Activated naive CD4-positive, alpha-beta T cell (primary cell): ENCODE measurements around the gene GUCD1.
"Not testable (repeated sequence)": the region's sequence is repeated elsewhere in the genome, so short reads cannot be mapped to it uniquely, and the experiment has no call there.

ENCODE experiments used
- DNase-seq, 4 experiments: peaks; one replicate each; lab custom pipeline; 2025; lab: John Stamatoyannopoulos, UW

The GUCD1 gene

DNA sequence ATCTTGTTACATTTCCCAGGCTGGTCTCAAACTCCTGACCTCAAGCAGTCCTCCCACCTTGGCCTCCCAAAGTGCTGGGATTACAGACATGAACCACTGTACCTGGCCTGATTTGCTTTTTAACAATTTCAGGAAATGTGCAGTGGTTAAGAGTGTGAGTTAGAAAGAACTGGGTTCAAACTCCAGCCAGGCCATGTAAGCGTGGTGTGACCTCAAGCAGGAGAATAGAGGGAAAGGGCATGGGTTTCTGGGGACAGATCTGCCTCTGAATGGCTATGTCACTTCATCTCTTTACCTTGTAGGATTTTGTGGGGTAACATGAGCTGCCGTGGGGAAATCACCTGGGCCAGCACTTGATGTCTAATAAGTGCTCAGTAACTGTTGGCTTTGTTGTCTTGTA is 10.1 kb upstream of the GUCD1 start:
- no peak for DNase-seq

GRCh38 chr22:24564376-24565058 is 9.6 kb upstream of the GUCD1 start:
- DNase-seq: no peak

DNA sequence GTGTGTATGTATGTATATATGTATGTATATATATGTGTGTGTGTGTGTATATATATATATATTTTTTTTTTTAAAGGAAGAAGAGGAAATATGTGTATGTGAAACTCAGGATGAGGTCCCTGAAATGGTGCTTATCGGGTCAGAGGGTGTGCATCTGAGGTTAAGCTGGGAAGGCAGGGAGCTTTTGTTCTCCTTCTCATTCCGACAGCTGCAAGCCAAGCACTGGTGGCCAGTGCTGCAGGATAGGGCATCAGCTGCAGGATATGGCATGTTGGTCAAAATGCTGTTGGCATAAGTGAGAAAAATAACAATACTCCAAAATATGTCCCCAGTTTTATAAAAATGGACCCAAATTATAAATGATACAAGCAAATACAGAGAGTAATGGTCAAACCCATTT is 8.3 kb upstream of the GUCD1 start:
- no peak for DNase-seq

- DNase-seq: no peak
Observed at GRCh38 chr22:24559471-24559870, 4.5 kb upstream of the GUCD1 start.

- DNase-seq: peak; percentile 98 to 99 (median 99)
Observed at GRCh38 chr22:24555165-24556039, 464 bp upstream of the GUCD1 start, which contains the start of gene SNRPD3. TSS of gene SNRPD3 (plus strand) at chr22:24555999. CDS start at chr22:24557675, 1,676 bp downstream.

DNA sequence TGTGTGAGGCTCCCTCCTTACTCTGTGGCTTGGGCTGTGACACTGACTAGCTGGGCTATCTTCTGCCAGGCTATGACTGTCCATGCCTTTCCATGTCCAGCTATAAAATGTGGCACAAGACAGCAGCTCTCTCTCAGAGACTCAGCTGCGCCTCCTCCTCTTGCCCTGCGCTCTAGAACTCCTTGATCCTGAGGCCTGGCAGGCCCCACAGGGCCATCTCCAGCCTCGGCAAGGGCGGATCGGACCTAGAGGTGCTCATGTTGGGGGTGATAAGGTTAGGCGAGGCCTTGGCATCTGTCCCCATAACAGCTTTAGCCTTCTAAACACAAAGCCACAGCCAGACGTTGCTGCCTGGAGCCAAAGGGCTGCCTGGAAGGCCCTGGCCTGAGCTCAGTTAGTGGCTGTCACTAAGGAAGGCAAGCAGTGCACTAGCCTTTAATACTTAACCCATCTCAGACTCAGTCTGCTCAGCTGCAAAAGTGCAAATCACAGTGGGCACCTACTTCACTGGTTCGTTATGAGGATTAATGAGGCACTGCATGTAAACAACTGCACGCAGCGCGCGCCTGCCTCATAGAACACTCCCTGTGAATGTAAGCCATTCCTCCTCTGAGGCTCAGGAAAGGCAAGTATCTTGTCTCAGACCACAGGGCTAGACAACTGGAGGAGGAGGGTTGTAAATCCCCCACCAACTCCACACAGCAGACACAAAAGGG is 1.2 kb downstream of the GUCD1 start:
- DNase-seq: no peak

DNA sequence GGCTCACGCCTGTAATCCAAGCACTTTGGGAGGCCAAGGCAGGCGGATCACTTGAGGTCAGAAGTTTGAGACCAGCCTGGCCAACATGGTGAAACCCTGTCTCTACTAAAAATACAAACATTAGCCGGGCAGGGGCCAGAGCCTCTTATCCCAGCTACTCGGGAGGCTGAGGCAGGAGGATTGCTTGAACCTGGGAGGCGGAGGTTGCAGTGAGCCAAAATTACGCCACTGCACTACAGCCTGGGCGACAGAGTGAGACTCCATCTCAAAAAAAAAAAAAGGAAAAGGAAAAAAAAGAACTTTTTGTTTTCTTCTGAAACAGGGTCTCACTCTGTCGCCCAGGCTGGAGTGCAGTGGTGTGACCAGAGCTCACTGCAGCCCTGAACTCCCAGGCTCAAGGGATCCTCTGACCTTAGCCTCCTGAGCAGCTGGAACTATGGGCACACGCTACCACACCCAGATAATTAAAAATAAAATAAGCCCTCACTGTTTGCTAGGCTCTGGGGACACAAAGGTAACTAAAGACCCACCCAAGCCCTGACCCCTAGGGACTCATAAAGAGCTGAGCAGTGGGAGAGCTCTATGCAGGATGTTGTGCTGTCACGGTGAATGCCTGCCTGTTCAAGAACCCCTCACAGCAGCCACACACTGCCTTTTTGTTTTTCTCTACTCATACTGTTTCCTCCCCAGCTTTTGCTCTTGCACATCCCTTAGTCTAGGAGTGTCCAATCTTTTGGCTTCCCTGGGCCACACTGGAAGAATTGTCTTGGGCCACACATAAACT is 2.2 kb downstream of the GUCD1 start:
- DNase-seq: not testable (repeated sequence)

DNA sequence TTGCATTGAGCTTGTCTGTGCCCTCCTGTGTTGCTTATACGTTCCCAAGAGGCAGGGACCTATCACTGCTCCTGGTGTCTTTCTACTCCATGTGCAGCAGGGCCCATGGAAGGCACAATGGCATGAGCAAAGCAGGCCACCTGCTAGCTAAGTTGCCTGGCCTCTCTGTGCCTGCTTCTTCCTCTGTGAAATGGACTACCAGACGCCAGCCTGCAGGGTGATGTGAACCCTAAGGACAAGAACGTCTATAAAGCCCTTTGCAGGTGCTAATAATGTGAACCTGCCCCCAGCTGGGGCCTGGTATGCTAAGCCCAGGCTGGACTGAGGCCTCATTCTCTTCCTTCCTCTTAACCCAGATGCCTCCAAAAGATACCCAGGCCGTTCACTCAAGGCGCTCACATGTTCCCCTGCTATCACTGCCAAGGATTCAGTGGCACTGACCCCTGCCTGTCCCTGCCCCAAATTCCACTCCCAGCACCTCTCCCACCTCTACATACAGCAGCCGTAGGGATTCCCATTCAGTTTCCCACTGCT is 4.0 kb downstream of the GUCD1 start:
- no peak for DNase-seq

DNA sequence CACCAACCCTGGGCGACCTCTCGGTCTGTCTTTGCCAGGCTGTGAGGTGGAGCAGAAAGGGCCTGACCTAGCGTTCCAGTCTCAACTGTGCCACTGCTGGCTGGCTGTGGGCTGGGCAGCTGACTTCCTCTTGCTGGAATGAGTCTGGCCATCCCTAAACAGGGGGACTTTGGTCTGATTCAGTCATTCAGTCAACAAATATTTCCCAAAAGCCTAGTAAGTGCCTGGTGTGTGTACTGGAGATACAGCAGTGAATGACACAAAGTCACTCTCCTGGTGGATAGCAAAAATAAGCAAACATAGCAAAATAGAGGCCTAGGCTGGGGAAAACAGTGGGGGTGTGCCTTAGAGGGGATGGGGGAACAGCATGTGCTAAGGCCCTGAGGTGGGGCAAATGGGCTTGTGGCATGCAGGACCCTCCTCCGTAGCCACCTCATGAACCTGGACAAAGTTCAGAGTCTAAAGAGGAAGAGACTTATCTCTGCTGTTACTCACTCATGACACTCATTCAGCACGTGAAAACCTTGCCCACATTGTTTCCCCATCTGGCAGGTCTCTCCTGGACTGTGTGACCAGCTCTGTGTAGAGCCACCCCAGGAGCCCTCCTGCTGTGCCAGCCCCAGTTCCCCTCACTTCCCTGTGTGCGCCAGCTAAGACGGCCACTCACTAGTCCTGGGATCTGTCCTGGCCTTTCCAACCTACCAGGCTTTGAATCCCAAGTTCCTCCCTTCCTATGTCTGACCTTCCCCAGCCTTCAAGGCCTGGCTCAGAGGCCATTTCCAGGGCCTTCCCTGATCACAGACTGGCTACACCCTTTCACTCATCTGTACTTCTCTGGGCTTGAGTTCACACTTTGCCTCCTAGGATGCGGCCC is 4.7 kb downstream of the GUCD1 start:
- no peak for DNase-seq

DNA sequence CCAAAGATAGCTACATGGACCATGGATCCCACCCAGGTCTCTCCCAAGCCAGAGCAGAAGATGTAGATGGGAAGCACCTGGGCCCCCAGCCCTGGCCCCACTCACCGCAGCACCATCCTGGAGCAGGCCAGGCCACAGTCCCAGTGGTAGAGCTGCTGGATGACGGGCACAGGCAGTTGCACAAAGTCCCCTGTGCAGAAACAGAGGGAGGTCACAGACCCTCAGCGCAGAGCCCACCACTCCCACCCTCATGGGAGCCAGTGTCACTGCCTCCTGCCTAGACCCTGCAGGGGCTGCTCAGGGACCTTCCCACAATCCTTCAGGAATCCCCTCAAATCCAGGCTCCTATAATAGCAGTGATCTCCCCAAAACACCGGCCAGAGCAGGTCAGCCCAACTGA is 6.1 kb downstream of the GUCD1 start:
- DNase-seq: no peak

DNA sequence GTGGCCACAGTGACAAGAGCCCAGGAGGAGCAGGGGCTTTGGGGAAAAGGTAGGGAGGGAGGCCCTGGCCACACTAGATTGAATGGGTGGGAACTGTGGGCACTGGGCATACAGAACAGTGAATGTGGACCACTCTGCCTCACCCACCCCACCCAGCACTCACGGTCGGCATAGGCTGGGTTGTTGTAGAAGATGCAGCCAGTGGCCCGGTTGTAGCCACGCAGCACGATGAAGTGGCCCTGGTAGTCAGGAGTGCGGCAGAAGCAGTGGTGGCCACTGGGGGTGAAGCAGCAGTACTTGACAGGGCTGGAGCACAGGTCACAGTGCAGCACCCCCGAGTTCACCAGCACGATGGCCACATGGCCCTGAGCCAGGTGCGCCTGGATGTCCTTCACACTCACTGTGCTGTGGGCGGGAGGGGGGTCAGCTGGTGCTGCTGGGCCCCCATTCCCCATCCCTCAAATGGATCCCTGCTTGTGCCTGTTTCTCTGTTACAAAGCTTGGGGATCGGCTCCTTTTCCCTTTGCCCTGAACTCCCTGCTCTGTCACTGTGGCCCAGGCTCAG is 11.2 kb downstream of the GUCD1 start:
- no peak for DNase-seq

- no peak for DNase-seq
Observed at GRCh38 chr22:24543185-24543601, 11.7 kb downstream of the GUCD1 start.

GRCh38 chr22:24542641-24543040 is 12.3 kb downstream of the GUCD1 start:
- DNase-seq: no peak

GRCh38 chr22:24541681-24542515 is 13.0 kb downstream of the GUCD1 start:
- no peak for DNase-seq

DNA sequence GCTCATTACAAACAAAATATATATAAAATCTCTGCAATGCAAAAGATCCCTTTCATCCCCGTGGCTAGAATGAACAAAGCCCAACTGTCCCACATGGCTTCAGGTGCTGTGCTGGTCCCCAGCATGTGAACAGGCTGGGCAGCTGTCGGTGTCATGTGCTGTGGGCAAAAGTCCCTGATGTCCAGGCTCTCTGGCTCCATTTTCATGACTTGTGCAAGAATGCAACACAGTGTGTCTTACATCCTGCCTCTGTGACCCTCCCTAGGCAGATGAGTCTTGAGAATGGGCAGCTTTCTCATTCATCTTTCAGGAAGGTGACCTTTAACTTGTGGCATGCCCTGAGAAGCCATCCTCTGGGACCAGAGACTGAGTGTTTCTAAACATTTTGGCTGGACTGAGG is 14.5 kb downstream of the GUCD1 start:
- no peak for DNase-seq

DNA sequence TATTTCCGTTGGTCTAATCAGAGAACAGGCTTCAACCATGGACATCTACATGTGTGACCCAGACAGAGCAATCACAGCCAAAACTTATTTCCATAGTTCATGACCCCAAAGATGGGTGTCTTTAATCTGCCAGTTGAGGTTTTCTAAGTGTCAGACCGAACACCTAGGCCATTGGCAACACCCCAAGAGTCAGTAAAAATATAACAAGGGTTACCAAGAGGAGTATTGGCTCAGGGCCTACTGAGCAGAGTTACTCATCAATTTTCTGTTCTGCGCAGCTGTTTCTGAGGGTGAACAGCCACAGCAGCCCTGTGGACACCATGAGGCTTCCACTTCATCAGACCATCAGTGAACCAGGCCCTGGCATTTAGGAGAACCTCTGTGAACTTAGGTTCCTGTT is 18.8 kb downstream of the GUCD1 start:
- no peak for DNase-seq

DNA sequence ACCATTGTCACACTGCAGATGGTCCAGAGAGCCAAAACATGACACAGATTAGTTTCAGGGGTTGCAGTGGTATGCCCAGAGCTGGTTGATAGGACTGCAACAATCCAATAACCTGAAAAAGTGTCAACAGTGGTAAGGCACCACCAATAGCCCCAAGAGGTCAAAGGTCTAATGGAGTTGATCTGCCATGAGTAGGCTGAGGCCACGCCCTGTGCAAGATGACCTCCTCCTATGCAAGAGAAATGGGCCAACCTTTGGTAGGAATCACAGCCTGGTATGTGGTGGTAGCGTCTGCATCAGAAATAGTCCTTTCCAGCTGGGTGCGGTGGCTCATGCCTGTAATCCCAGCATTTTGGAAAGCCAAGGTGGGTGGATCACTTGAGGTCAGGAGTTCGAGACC is 19.6 kb downstream of the GUCD1 start:
- no peak for DNase-seq

DNA sequence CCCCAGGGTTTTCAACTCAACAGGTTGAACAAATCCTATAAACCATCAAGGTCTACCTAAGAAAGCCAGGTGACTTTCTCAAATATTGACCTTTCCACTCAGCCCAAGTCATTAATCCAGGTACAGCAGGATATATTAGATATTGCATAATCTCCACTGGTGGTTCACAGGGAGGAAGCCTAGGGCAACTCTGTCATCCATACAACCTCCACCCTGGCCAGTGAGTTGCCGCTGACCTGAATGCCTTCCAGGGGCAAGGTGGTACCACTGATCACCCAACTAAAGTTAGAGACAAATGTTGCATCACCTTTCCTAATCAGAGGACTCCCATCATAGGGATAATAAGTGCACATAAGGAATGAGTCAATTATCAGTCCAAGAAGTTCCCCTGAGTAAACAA is 22.9 kb downstream of the GUCD1 start:
- DNase-seq: no peak

DNA sequence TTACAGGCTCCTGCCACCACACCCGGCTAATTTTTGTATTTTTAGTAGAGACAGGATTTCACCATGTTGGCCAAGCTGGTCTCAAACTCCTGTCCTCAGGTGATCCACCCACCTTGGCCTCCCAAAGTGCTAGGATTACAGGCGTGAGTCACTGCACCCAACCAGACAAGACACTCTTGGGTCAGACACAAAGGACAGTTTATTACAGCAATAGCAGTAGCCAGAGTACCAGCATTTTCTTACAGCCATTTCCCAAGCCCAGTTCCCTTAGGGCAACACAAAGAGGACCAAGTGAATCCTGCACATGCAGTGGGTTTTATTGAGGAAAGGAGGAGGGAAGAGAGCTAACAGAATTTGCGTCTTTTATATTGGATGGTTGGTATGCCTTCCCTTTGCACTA is 24.0 kb downstream of the GUCD1 start:
- not testable (repeated sequence) for DNase-seq
